GM21423 (cell line): ENCODE results near the gene NXPH1.
A peak's percentile ranks its signal among the peaks of the same experiment; 100 is the strongest.
"Not testable (repeated sequence)": the region's sequence is repeated elsewhere in the genome, so short reads cannot be mapped to it uniquely, and the experiment has no call there.

Experiments used
- ATAC-seq: cut with Tn5 transposase; IDR thresholded peaks from one replicate; pipeline ENCODE4 v1.9.1; 2021; ENCODE audit warnings: mild to moderate bottlenecking, moderate library complexity; ENCODE audit not compliant: unreplicated experiment

Gene NXPH1

GRCh38 chr7:8668627-8669500 is 235.5 kb downstream of the NXPH1 start:
- ATAC-seq: no peak

- no peak for ATAC-seq
Observed at GRCh38 chr7:8669501-8669851, 236.1 kb downstream of the NXPH1 start.

DNA sequence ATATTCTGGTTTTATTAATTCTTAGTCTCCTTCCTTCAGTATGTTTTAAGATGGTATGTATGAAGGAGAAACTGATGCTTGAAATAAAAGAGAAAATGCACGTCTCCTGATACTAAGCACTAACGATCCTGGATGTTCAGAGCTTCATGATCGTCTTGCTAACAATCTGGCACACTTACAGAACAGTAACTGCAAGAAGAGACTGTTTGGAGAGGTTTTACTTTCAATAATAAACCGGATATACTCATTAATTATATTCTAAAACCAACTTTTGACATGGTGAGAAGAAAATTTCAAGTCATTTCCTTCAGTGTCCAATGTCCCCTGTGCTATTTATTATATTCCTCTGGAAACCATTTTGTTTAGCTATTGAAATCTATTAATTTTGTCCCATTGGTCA is 251.0 kb downstream of the NXPH1 start:
- no peak for ATAC-seq

DNA sequence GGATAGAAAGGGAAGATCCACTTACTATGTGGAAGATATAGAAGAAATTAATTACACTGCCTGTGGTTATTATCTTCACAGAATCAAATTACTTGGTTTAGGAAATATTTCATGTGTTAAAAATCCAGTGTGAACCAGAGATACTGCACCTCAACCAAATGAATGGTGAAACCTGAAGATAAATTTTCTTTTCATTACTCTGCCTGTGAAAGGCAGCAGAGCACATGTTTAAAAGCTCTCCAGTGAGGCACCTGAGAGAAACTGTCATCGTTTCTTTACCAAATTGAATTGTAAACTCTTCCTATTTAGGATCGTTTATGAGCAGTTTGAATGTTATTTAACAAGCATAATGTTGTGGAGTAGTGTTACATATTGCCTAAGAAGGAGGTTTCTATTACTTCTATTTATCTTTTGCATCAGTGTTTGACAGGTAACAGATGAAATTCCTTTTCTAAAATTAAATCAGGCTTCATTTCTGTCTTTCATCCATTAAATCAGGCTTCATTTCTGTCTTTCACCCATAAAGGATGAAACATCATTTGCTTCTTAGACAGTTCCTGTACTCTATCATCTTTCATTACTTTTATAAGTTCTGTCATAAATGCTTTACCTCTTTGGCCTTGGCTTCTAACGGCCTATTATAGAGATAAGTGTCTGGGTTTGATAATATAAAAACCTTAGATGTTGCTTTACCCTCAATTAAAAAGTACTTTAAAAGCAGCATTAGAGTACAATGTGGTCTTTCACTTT is 266.6 kb downstream of the NXPH1 start:
- no peak for ATAC-seq

- ATAC-seq: no peak
Observed at GRCh38 chr7:8702807-8703206, 269.4 kb downstream of the NXPH1 start.

DNA sequence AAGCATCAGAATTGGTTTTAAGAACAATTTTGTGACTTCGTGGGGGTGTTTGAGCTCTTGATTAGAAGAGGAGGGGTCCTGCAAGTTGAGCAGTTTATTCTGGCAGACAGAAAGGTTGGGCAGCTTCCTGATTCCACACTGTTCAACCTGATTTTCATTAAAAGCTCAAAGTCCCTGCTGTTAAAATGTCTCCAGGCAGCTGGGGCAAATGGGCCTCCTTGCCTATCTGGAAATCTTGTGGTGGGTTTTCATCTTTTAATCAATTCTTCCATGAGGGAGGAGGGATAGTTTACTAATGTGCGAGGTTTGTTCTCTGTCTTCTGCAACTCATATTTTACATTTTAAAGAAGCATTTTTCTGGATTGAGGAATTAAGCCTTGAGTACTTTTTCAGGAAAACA is 276.7 kb downstream of the NXPH1 start:
- no peak for ATAC-seq

DNA sequence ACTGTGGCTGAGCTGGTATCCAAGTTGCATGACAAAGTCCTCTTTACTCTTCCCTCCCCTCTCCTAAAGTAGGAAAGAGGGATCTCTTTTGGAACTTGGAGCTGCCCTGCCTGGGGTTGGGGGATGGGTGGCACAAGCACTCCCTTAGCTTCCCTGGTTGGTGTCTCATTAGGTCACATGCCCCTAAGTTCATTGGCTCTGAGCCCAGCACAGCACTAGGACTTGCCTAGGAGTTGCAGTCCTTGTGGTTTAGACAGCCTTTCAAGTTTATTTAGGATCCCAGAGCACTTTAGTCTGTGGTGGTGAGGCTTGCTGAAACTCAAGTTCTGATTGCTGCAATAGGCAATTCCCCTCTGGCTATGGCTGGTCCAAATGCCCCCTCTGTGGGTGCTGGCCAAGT is 281.4 kb downstream of the NXPH1 start:
- no peak for ATAC-seq

GRCh38 chr7:8719102-8719501 is 285.7 kb downstream of the NXPH1 start:
- ATAC-seq: no peak

DNA sequence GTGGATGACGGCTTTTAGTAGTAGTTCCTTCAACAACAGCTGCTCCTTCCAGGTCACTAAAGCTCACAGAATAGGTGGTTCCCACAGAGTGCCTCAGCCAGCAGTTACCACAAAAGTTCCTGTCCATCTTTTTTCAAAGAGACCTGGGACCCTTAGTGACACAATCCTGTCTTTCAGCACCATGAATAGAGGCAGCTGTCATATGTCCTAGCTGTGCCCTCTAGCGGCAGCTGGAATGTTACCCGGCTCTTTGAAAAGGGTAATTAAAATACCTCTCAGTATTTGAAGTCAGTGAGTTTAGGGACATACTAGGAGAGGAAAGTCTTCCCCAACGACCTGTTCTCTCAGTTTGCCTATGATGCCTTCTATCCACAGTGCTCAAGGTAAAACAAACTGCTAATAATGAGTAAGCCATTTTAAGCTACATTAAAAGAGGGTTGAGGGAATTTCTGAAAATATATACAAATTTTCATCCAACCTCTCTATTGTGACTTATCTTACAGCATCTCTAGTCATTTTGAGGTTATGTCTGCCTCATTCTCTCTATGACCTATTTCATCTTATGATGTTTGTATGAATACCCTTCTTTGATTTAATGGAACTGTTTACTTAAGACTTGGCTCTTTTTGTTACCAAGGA is 290.8 kb downstream of the NXPH1 start:
- ATAC-seq: peak; percentile 70

- not testable (repeated sequence) for ATAC-seq
Observed at GRCh38 chr7:8731756-8732155, 298.3 kb downstream of the NXPH1 start.

DNA sequence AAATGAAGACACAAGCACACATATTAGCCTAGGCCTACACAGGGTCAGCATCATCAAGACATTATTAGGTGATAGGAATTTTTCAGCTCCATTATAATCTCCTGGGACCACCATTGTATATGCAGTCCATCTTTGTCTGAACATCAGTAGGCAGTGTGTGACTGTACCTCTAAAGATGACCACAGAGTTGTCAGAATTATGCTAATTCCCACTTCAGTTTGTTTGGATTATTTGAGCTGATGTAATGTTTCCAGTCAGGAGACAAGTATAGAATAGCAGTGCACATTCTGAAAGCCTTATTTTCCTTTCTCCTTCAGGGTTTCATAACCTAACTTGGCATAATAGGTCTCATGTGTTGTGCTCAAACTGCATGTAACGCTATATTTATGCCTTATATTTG is 306.4 kb downstream of the NXPH1 start:
- no peak for ATAC-seq

- no peak for ATAC-seq
Observed at GRCh38 chr7:8742837-8743236, 309.4 kb downstream of the NXPH1 start.

DNA sequence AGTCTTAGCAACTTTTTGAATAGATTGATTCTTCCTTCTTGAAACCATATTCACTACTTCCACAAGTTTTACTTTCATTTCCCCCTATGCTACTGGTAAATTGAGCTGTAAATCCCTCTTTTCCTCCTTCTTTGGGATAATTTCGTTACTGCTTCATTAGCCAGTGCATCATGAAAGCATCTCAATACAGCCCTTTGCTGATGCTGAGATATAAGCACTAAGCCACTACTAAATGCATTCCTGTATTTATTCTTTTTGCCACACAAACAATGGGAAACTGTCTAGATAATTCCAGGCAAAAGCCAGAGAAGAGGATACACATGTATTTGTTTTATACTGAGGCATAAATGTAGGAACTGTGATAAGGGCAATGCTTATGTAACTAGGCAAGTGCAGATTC is 313.9 kb downstream of the NXPH1 start:
- ATAC-seq: no peak

DNA sequence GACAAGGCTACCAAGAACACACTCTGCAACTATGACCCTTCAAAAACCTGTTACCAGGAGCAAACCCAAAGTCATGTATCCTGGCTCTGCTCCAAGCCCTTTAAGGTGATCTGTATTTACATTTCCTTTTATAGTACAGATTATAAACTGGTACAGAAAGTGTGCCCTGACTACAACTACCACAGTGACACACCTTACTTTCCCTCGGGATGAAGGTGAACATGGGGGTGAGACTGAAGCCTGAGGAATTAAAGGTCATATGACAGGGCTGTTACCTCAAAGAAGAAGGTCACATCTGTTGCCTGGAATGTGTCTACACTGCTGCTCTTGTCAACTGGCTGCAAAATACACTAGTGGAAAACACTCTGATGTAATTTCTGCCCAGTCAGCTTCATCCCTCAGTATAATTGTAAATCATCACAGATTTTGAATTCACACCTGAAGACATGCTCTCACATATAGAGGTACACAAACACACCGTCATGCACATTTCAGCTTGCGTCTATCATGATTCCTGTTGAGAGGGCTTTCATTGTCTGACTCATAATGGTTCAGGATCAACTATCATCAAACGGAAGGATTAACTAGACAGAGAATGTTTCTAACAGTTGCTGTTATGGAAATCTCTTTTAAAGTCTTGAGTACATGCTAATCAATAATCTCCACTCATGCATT is 318.3 kb downstream of the NXPH1 start:
- no peak for ATAC-seq

GRCh38 chr7:8753355-8753754 is 319.9 kb downstream of the NXPH1 start:
- ATAC-seq: no peak

DNA sequence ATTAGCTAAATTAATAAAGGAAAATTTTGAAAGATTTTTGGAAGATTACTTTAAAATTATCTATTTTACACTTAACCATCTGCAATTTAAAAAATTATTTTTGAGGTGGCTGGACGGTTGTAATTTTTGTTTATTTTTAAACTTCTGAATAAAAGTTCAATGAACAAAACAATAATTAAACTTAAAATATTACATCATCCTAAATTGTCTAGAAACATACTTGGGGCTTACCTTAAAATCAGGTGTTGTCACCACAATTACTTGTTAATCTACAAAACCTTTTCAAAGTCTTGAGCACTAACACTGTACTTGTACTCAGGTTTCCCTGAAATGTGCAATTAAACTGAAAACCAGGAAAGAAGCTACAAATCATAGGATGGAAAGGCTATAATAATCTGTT is 328.3 kb downstream of the NXPH1 start:
- ATAC-seq: no peak

- no peak for ATAC-seq
Observed at GRCh38 chr7:8762803-8763202, 329.4 kb downstream of the NXPH1 start.

DNA sequence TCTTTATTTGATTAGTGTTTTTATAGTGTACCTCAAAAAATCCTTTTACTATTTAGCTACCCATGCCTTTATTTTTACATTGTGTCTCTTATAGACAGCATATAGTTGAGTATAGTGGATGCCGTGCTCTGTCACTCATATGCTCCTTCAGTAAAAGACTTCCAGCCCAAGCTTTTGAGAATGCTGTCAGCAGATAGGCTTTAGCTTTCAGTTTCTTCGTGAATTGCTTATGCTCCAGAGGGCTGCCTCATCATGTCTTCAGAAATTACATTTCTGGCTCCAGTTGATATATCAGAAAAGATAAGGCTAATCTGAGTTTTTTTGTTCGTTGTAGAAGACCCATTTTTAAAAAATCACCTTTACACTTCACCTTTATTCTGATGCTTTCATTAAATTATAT is 332.0 kb downstream of the NXPH1 start:
- ATAC-seq: no peak

- no peak for ATAC-seq
Observed at GRCh38 chr7:8773518-8773917, 340.1 kb downstream of the NXPH1 start.

DNA sequence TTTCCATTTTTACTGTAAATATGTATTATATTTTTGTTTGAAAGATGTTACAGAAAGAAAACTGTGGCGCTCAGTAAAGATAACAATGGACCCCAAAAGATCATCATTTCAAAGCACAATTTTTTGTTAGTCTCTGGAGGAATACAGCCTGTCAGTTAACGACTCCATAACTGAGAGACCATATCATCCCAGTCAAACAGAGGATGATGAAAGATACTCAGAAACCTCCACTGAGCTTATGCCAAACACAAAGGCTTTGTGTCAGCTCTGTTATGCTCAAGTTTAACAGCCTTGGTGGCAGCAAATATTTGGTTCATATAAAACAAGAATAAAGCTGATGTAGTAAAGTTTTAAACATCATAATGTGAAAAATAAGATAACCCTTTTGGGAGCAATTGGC is 345.1 kb downstream of the NXPH1 start:
- no peak for ATAC-seq

- ATAC-seq: no peak
Observed at GRCh38 chr7:8781166-8781565, 347.8 kb downstream of the NXPH1 start.
